ENCODE measurements around the gene PRCP. TPM values are rescaled to one million over a fixed set of nuclear protein-coding genes. Genes with fewer than 3 reads are reported as not detected.

Gene PRCP
- total RNA-seq, 1 experiment from 2014 or later: 53.9 TPM

DNA sequence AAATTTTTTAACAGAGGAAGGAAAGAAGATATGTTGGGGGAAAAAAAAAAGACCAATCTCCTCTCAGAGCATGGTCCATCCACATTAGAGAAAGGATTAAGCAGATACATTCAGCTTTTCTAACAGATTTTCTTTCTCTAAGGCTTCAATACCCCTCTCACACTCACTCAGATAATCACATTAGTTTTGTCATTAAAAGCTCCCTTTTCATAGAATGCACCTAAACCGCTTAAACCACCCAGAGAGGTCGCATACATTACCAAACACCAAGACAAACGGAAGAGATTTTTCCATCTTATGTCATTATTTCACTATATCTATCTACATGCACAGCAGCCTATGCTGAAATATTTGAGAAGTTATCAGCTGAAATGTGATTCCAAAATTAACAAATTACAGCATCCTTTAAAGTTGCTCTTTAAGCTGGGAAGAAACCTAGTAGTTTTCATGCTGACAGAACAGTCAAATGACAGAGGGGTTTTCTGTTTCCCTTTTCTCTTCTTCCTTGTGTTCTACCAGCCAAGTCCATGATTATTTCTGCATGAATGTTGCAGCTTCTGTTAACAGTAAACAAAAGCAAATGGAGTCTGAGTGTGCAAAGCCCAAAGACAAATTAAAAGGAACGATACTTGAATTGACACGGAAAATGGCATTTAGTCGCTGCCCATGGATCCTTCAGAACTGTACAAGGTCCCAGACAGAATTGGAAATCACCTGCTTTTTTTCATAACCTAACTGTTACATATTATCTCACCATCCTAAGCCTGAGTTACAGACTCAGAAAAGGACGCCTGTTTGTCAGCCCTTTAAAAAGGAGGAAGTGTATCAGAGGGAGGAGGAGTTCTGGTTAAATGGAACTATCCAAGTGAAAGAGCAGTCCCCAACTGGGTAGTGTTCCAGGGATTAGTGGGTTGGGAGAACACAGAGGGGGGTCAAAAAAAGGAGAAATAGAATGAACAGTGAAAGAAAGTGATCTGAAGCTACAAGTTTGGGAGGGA lies 54.6 kb downstream of the PRCP start (continued):
- TF ChIP-seq, protein P1, sequence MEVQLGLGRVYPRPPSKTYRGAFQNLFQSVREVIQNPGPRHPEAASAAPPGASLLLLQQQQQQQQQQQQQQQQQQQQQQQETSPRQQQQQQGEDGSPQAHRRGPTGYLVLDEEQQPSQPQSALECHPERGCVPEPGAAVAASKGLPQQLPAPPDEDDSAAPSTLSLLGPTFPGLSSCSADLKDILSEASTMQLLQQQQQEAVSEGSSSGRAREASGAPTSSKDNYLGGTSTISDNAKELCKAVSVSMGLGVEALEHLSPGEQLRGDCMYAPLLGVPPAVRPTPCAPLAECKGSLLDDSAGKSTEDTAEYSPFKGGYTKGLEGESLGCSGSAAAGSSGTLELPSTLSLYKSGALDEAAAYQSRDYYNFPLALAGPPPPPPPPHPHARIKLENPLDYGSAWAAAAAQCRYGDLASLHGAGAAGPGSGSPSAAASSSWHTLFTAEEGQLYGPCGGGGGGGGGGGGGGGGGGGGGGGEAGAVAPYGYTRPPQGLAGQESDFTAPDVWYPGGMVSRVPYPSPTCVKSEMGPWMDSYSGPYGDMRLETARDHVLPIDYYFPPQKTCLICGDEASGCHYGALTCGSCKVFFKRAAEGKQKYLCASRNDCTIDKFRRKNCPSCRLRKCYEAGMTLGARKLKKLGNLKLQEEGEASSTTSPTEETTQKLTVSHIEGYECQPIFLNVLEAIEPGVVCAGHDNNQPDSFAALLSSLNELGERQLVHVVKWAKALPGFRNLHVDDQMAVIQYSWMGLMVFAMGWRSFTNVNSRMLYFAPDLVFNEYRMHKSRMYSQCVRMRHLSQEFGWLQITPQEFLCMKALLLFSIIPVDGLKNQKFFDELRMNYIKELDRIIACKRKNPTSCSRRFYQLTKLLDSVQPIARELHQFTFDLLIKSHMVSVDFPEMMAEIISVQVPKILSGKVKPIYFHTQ (CRISPR knock-in tag; IDR thresholded peaks at IDR 0.05): no peak
- no peak for TF ChIP-seq ZNF416 (CRISPR knock-in tag; IDR thresholded peaks at IDR 0.05)
- TF ChIP-seq NR1H2 (CRISPR knock-in tag; IDR thresholded peaks at IDR 0.05): no peak
- TF ChIP-seq, protein P2, sequence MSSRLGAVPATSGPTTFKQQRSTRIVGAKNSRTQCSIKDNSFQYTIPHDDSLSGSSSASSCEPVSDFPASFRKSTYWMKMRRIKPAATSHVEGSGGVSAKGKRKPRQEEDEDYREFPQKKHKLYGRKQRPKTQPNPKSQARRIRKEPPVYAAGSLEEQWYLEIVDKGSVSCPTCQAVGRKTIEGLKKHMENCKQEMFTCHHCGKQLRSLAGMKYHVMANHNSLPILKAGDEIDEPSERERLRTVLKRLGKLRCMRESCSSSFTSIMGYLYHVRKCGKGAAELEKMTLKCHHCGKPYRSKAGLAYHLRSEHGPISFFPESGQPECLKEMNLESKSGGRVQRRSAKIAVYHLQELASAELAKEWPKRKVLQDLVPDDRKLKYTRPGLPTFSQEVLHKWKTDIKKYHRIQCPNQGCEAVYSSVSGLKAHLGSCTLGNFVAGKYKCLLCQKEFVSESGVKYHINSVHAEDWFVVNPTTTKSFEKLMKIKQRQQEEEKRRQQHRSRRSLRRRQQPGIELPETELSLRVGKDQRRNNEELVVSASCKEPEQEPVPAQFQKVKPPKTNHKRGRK (CRISPR knock-in tag; IDR thresholded peaks at IDR 0.05; ENCODE audit: borderline replicate concordance): no peak
- TF ChIP-seq, protein P3, sequence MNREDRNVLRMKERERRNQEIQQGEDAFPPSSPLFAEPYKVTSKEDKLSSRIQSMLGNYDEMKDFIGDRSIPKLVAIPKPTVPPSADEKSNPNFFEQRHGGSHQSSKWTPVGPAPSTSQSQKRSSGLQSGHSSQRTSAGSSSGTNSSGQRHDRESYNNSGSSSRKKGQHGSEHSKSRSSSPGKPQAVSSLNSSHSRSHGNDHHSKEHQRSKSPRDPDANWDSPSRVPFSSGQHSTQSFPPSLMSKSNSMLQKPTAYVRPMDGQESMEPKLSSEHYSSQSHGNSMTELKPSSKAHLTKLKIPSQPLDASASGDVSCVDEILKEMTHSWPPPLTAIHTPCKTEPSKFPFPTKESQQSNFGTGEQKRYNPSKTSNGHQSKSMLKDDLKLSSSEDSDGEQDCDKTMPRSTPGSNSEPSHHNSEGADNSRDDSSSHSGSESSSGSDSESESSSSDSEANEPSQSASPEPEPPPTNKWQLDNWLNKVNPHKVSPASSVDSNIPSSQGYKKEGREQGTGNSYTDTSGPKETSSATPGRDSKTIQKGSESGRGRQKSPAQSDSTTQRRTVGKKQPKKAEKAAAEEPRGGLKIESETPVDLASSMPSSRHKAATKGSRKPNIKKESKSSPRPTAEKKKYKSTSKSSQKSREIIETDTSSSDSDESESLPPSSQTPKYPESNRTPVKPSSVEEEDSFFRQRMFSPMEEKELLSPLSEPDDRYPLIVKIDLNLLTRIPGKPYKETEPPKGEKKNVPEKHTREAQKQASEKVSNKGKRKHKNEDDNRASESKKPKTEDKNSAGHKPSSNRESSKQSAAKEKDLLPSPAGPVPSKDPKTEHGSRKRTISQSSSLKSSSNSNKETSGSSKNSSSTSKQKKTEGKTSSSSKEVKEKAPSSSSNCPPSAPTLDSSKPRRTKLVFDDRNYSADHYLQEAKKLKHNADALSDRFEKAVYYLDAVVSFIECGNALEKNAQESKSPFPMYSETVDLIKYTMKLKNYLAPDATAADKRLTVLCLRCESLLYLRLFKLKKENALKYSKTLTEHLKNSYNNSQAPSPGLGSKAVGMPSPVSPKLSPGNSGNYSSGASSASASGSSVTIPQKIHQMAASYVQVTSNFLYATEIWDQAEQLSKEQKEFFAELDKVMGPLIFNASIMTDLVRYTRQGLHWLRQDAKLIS (CRISPR knock-in tag; IDR thresholded peaks at IDR 0.05; ENCODE audit: borderline replicate concordance): no peak

DNA sequence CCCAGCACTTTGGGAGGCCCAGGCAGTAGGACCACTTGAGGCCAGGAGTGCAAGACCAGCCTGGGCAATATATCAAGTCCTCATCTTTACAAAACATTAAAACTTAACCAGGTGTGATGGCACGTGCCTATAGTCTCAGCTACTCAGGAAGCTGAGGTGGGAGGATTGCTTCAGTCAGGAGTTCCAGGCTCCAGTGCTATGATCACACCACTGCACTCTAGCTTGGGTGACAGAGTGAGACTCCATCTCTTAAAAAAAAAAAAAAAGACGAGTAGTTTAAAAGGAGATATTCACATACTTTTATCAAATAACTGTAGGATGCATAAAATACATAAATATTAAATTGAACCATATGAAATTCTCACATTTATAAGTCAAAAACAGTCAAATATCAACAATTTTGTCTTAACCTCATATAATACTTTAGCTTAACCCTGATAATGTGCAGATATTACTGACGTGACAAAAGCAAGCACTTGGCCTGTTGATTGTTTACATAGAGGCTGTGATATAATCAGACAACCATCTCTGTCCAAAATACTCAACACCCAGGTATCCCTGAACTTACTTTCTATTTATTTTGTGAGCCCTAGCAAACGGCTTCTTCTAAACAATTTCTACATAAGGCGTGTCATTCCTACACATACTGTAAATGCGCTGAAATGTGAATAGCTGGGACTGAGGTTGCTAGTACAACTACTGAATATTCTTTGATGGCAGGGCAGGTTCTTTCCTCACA lies 57.0 kb downstream of the PRCP start:
- H3K4me1 Mint-ChIP-seq: peaks cover 15% of the 10 kb centered on the region
- DNase-seq (ENCODE audit: low spot score): no peak
- no peaks in the 10 kb centered on the region for H3K36me3 Mint-ChIP-seq
- no peak overlapping the region for H3K4me3 Mint-ChIP-seq
- H3K9me3 Mint-ChIP-seq: no peaks in the 10 kb centered on the region
- POLR2A ChIA-PET: no interaction called here
- CTCF ChIA-PET: interaction anchor here (0.7 kb wide), 1 partner anchor 120 kb away, joined by 3 read pairs; no protein-coding TSS in a partner anchor
- no peak overlapping the region for H3K27ac Mint-ChIP-seq
- no peak for ATAC-seq
- H3K27me3 Mint-ChIP-seq (ENCODE audit: low read depth): no peaks in the 10 kb centered on the region
- TF ChIP-seq SMAD4 (CRISPR knock-in tag; IDR thresholded peaks at IDR 0.05) (no peak), TP53 (CRISPR knock-in tag; IDR thresholded peaks at IDR 0.05) (no peak), ZNF121 (CRISPR knock-in tag; IDR thresholded peaks at IDR 0.05) (no peak), GTF2I (CRISPR knock-in tag; conservative IDR thresholded peaks at IDR 0.05) (no peak), ATF1 (CRISPR knock-in tag; IDR thresholded peaks at IDR 0.05) (no peak), CREM (CRISPR knock-in tag; IDR thresholded peaks at IDR 0.05) (no peak), SMAD3 (CRISPR knock-in tag; IDR thresholded peaks at IDR 0.05; ENCODE audit: borderline replicate concordance) (no peak)
- TF ChIP-seq, protein P4, sequence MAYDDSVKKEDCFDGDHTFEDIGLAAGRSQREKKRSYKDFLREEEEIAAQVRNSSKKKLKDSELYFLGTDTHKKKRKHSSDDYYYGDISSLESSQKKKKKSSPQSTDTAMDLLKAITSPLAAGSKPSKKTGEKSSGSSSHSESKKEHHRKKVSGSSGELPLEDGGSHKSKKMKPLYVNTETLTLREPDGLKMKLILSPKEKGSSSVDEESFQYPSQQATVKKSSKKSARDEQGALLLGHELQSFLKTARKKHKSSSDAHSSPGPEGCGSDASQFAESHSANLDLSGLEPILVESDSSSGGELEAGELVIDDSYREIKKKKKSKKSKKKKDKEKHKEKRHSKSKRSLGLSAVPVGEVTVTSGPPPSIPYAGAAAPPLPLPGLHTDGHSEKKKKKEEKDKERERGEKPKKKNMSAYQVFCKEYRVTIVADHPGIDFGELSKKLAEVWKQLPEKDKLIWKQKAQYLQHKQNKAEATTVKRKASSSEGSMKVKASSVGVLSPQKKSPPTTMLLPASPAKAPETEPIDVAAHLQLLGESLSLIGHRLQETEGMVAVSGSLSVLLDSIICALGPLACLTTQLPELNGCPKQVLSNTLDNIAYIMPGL (CRISPR knock-in tag; IDR thresholded peaks at IDR 0.05): no peak
- TF ChIP-seq, protein P5, sequence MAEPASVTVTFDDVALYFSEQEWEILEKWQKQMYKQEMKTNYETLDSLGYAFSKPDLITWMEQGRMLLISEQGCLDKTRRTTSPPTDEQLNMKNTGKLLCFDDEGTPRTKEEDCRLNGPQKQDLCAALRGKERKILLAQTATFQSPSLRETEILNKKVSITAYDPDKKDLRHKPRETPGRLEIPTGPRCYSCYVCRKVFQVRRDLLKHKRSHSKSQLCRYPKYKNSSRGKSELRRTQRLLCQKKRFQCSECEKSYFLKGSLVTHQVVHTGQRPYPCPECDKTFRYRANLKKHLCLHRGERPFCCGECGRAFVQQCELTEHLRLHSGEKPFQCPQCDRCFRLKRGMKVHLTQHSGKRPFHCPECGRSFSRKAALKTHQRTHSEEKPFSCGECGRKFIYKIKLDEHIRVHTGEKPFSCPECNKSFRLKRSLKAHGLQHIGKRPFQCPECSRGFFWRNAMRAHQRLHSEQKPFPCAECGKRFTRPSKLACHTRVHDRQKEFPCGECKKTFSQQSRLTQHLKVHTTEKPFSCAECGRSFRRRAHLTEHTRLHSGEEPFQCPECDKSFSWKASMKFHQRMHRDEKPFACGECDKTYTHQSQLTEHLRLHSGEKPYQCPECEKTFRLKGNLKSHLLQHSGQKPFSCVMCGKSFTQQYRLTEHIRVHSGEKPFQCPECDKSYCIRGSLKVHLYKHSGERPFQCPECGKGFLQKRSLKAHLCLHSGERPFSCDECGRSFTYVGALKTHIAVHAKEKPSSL (CRISPR knock-in tag; conservative IDR thresholded peaks at IDR 0.05): no peak
- TF ChIP-seq, protein P6, sequence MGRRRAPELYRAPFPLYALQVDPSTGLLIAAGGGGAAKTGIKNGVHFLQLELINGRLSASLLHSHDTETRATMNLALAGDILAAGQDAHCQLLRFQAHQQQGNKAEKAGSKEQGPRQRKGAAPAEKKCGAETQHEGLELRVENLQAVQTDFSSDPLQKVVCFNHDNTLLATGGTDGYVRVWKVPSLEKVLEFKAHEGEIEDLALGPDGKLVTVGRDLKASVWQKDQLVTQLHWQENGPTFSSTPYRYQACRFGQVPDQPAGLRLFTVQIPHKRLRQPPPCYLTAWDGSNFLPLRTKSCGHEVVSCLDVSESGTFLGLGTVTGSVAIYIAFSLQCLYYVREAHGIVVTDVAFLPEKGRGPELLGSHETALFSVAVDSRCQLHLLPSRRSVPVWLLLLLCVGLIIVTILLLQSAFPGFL (CRISPR knock-in tag; IDR thresholded peaks at IDR 0.05; ENCODE audit: borderline replicate concordance): no peak
- TF ChIP-seq, protein P7, sequence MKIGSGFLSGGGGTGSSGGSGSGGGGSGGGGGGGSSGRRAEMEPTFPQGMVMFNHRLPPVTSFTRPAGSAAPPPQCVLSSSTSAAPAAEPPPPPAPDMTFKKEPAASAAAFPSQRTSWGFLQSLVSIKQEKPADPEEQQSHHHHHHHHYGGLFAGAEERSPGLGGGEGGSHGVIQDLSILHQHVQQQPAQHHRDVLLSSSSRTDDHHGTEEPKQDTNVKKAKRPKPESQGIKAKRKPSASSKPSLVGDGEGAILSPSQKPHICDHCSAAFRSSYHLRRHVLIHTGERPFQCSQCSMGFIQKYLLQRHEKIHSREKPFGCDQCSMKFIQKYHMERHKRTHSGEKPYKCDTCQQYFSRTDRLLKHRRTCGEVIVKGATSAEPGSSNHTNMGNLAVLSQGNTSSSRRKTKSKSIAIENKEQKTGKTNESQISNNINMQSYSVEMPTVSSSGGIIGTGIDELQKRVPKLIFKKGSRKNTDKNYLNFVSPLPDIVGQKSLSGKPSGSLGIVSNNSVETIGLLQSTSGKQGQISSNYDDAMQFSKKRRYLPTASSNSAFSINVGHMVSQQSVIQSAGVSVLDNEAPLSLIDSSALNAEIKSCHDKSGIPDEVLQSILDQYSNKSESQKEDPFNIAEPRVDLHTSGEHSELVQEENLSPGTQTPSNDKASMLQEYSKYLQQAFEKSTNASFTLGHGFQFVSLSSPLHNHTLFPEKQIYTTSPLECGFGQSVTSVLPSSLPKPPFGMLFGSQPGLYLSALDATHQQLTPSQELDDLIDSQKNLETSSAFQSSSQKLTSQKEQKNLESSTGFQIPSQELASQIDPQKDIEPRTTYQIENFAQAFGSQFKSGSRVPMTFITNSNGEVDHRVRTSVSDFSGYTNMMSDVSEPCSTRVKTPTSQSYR (CRISPR knock-in tag; IDR thresholded peaks at IDR 0.05): no peak
